HepG2 (cell line): Measurements from ENCODE around the gene ING1. TPM values are rescaled to one million over a fixed set of nuclear protein-coding genes. Genes with fewer than 3 reads are reported as not detected.

Experiments used
- ATAC-seq: fragments of 200-7000 bp; cut with Tn5 transposase; 3 replicates; pipeline ENCODE4 v1.9.1; 2020; ENCODE audit warnings: mild to moderate bottlenecking, moderate library complexity
- BruUV-seq: library from RNA; stranded (reverse); fragments of 400-500 nt; replicated peaks from 2 replicates; lab custom pipeline; 2021; lab: Mats Ljungman, UMichigan
- CTCF ChIA-PET: fragments of 300-600 bp; formaldehyde crosslinking; extraction: SDS; loops from one replicate; lab custom pipeline; 2021; ENCODE audit warnings: low total read pairs, inconsistent platforms, low intra/inter-chr PET ratio; lab: Yijun Ruan, JAX
- POLR2A ChIA-PET: fragments of 350-600 bp; sonication (Branson Sonifier 250); formaldehyde crosslinking; loops from one replicate; lab custom pipeline; 2020; ENCODE audit warnings: antibody characterized with exemption, inconsistent platforms; lab: Yijun Ruan, JAX
- DNase-seq: peaks from one replicate; pipeline ENCODE4 v3.0.0-alpha.2; 2015; ENCODE audit warnings: low spot score
- FAIRE-seq: peaks from 3 replicates; lab custom pipeline; 2011; peaks lifted over from hg19 to GRCh38; lab: Jason Lieb, UNC
- H2AFZ ChIP-seq: one replicate; pipeline ENCODE4 v1.6.1; 2011; ENCODE audit warnings: low read length, inconsistent platforms
- H3K27ac ChIP-seq: fragments of 300-600 bp; 3 replicates; pipeline ENCODE4 v1.8.0; 2011; ENCODE audit warnings: mixed run types, mild to moderate bottlenecking, mixed read lengths, low read length, inconsistent platforms; ENCODE audit not compliant: insufficient read depth; ENCODE audit errors: extremely low read length
- H3K27me3 ChIP-seq, 2 experiments: fragments of 200-600 bp in 1 of 2; 2 replicates in 1 of 2; 3 replicates in 1 of 2; pipeline versions ENCODE4 v1.6.0 to v1.8.0; 2011; ENCODE audit warnings: low read length in 2 of 2, mild to moderate bottlenecking in 2 of 2, moderate library complexity in 2 of 2, inconsistent platforms in 1 of 2; ENCODE audit not compliant: insufficient read depth in 2 of 2, control insufficient read depth in 1 of 2
- H3K36me3 ChIP-seq, 2 experiments: fragments of 200-600 bp in 1 of 2; replicated peaks in 1 of 2; 2 replicates in 1 of 2; 3 replicates in 1 of 2; pipeline versions ENCODE4 v1.5.1 to v1.8.0; 2011; ENCODE audit warnings: low read length in 2 of 2, inconsistent platforms in 1 of 2; ENCODE audit not compliant: insufficient read depth in 2 of 2, control insufficient read depth in 1 of 2
- H3K4me1 ChIP-seq: 2 replicates; pipeline ENCODE4 v1.5.1; 2012; ENCODE audit warnings: low read length, inconsistent platforms; ENCODE audit not compliant: insufficient read depth
- H3K4me2 ChIP-seq: 2 replicates; pipeline ENCODE4 v1.6.0; 2011; ENCODE audit warnings: low read depth, low read length, inconsistent platforms
- H3K4me3 ChIP-seq, 3 experiments: fragments of 200-600 bp in 1 of 3; sonication (generic), shearing (Covaris generic) in 1 of 3; replicated peaks in 1 of 3; 2 replicates each; pipeline ENCODE4 v1.5.1; 2011 to 2016; ENCODE audit warnings: low read length in 3 of 3, inconsistent platforms in 2 of 3, low read depth in 2 of 3, mild to moderate bottlenecking in 2 of 3, control low read depth in 1 of 3, mixed read lengths in 1 of 3; ENCODE audit not compliant: insufficient read depth in 1 of 3
- H3K79me2 ChIP-seq: one replicate; pipeline ENCODE4 v1.6.1; 2011; ENCODE audit warnings: low read length, inconsistent platforms; ENCODE audit not compliant: insufficient read depth
- H3K9ac ChIP-seq: 2 replicates; pipeline ENCODE4 v1.6.0; 2011; ENCODE audit warnings: mild to moderate bottlenecking, low read depth, low read length, inconsistent platforms; ENCODE audit not compliant: insufficient read depth
- H3K9me3 ChIP-seq: 2 replicates; pipeline ENCODE4 v1.5.1; 2012; ENCODE audit warnings: mild to moderate bottlenecking, low read length
- H4K20me1 ChIP-seq: 2 replicates; pipeline ENCODE4 v1.6.0; 2011; ENCODE audit warnings: inconsistent platforms, mild to moderate bottlenecking, low read length, moderate library complexity; ENCODE audit not compliant: insufficient read depth
- BRD4 ChIP-seq: sonication (generic); formaldehyde crosslinking; IDR thresholded peaks from 2 replicates; pipeline ENCODE4 v1.4.0; 2020; ENCODE audit warnings: missing genetic modification reagents
- FOXC1 ChIP-seq: sonication (generic); formaldehyde crosslinking; IDR thresholded peaks from 2 replicates; pipeline ENCODE4 v1.8.0; 2022; ENCODE audit warnings: mild to moderate bottlenecking, missing genetic modification reagents, borderline replicate concordance
- NCOA1 ChIP-seq: sonication (generic); formaldehyde crosslinking; IDR thresholded peaks from 2 replicates; pipeline ENCODE4 v1.9.0; 2021; ENCODE audit warnings: missing genetic modification reagents
- WGBS: methylation state at CpG from one replicate; pipeline ENCODE4 v1.1.6; 2017; ENCODE audit warnings: low lambda C conversion rate; 5-methylcytosine and 5-hydroxymethylcytosine counted together
- in situ Hi-C: cut with HindIII; loops from 2 replicates; pipeline ENCODE4 v1.10.0; 2017; ENCODE audit warnings: low pct_unique_long_range_greater_than_20kb; ENCODE audit not compliant: extremely low pct_ligation_motif_present
- intact Hi-C: fragments of 100-400 bp; cut with micrococcal nuclease; formaldehyde crosslinking; loops from one replicate; pipeline ENCODE4 v1.10.0; 2022; ENCODE audit not compliant: unreplicated experiment
- polyA plus RNA-seq, 8 experiments: library from polyadenylated mRNA; depleted of rRNA in 3 of 8; stranded (reverse) in 7 of 8; unstranded in 1 of 8; fragments of >200 nt; fragmentation: Illumina TruSeq in 4 of 8; extraction: Trizol in 4 of 8; gene quantifications; 2 replicates each; pipeline versions ENCODE4 v1.2.1 to v1.2.3, GENCODE V29; 2011 to 2016; ENCODE audit warnings: low read depth in 4 of 8, missing spikeins in 1 of 8, mixed read lengths in 1 of 8; ENCODE audit not compliant: insufficient read depth in 1 of 8
- total RNA-seq, 5 experiments: library from RNA; depleted of rRNA; stranded (reverse); fragments of >200 nt; fragmentation: Illumina TruSeq; extraction: Trizol; gene quantifications; 2 replicates each; pipeline ENCODE4 v1.2.3, GENCODE V29; 2016; ENCODE audit warnings: low read depth in 1 of 5
- TF ChIP-seq, protein P1 (sequence below): sonication (generic); formaldehyde crosslinking; IDR thresholded peaks from 2 replicates; pipeline ENCODE4 v1.4.0; 2020; ENCODE audit warnings: mild to moderate bottlenecking, missing genetic modification reagents

ING1 gene
- total and polyA plus RNA-seq, 2 of the 13 experiments (the other 11 are each of a cell fraction or from before 2014, with no cell fraction given): 8.1 to 16.1 TPM

DNA sequence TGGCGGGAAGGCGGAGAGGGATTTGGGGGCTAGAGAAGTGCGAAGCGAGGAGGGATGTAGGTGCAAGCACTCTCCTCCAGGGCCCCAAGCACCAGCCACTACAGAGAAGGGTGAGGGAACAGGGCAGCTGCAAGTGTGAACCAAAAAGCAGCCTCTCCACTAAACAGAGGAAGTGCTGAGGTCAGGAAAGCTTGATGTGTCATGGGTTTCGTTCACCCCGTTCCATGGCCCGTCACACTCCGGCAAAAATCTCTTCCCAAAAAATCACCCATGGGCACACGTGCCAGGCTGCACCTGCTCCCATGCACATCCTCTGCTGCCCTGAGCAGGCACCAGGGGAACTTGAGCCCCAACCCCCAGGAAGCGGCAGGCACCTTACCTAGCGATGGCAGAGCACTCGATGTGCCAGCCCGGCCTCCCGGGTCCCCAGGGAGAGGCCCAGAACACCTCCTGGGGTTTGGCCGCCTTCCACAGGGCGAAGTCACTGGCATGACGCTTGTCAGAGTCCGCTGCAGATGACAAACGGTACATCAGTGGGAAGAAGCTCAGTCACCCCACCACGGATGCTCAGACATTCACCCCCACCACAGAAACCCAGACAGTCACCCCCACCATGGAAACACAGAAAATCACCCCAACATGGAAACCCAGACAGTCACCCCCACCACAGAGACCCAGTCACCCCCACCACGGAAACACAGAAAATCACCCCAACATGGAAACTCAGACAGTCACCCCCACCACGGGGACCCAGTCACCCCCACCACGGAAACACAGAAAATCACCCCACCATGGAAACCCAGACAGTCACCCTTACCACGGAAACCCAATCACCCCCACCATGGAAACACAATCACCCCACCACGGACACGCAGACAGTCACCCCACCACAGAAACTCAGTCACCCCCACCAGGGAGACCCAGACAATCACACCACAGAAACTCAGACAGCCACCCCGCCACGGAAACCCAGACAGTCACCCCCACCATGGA, 36.6 kb upstream of the ING1 start:
- Histone ChIP-seq H3K79me2 (peaks cover 2% of the 10 kb centered on the region), H3K36me3 (peaks cover 5 to 30% of the 10 kb centered on the region in 2 experiments), H4K20me1 (no peaks in the 10 kb centered on the region), H3K4me2 (no peak overlapping the region), H3K4me3 (no peak overlapping the region), H3K27me3 (no peaks in the 10 kb centered on the region), H3K9me3 (no peaks in the 10 kb centered on the region), H3K9ac (no peak overlapping the region), H2AFZ (no peak overlapping the region), H3K4me1 (no peaks in the 10 kb centered on the region), H3K27ac (no peak overlapping the region)
- no TSS peak for BruUV-seq
- 99% methylated on average over 13 of the region's 28 CpGs for WGBS
- intact Hi-C loops: no loop called here
- ChIA-PET CTCF (no interaction called here), POLR2A (no interaction called here)
- no peak; the same call in 2 of the 3 replicates for ATAC-seq
- FAIRE-seq: no peak
- in situ Hi-C loops: no loop called here
- DNase-seq: no peak
- TF ChIP-seq FOXC1 (no peak), NCOA1 (CRISPR knock-in tag) (no peak), BRD4 (no peak)
- TF ChIP-seq, protein P1, sequence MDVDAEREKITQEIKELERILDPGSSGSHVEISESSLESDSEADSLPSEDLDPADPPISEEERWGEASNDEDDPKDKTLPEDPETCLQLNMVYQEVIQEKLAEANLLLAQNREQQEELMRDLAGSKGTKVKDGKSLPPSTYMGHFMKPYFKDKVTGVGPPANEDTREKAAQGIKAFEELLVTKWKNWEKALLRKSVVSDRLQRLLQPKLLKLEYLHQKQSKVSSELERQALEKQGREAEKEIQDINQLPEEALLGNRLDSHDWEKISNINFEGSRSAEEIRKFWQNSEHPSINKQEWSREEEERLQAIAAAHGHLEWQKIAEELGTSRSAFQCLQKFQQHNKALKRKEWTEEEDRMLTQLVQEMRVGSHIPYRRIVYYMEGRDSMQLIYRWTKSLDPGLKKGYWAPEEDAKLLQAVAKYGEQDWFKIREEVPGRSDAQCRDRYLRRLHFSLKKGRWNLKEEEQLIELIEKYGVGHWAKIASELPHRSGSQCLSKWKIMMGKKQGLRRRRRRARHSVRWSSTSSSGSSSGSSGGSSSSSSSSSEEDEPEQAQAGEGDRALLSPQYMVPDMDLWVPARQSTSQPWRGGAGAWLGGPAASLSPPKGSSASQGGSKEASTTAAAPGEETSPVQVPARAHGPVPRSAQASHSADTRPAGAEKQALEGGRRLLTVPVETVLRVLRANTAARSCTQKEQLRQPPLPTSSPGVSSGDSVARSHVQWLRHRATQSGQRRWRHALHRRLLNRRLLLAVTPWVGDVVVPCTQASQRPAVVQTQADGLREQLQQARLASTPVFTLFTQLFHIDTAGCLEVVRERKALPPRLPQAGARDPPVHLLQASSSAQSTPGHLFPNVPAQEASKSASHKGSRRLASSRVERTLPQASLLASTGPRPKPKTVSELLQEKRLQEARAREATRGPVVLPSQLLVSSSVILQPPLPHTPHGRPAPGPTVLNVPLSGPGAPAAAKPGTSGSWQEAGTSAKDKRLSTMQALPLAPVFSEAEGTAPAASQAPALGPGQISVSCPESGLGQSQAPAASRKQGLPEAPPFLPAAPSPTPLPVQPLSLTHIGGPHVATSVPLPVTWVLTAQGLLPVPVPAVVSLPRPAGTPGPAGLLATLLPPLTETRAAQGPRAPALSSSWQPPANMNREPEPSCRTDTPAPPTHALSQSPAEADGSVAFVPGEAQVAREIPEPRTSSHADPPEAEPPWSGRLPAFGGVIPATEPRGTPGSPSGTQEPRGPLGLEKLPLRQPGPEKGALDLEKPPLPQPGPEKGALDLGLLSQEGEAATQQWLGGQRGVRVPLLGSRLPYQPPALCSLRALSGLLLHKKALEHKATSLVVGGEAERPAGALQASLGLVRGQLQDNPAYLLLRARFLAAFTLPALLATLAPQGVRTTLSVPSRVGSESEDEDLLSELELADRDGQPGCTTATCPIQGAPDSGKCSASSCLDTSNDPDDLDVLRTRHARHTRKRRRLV (CRISPR knock-in tag): no peak
